Uterus (tissue), 4 donors: ENCODE measurements around the gene SEPTIN5. TPM values are rescaled to one million over a fixed set of nuclear protein-coding genes. Genes with fewer than 3 reads are reported as not detected.

Source experiments
- DNase-seq, 2 donors: peaks; one replicate each; pipeline ENCODE4 v3.0.0-alpha.2; 2019 to 2020
- H3K27ac ChIP-seq, 2 donors: fragments of 200-600 bp; sonication (generic); 1 replicate in 1 of 2; 2 replicates in 1 of 2; pipeline ENCODE4 v1.5.1; 2016 to 2018
- H3K27me3 ChIP-seq, 2 donors: fragments of 200-600 bp; sonication (generic); one replicate each; pipeline ENCODE4 v1.5.1; 2018 to 2019; ENCODE audit warnings: control low read depth in 1 of 2
- H3K36me3 ChIP-seq, 2 donors: fragments of 200-600 bp; sonication (generic); one replicate each; pipeline ENCODE4 v1.5.1; 2019; ENCODE audit warnings: control low read depth in 1 of 2
- H3K4me1 ChIP-seq, 2 donors: fragments of 200-600 bp; sonication (generic); one replicate each; pipeline ENCODE4 v1.5.1; 2018 to 2019; ENCODE audit warnings: control low read depth in 1 of 2
- H3K4me3 ChIP-seq, 2 donors: fragments of 200-600 bp; sonication (generic); 1 replicate in 1 of 2; 2 replicates in 1 of 2; pipeline ENCODE4 v1.5.1; 2018 to 2019; ENCODE audit warnings: mild to moderate bottlenecking in 1 of 2
- H3K9me3 ChIP-seq, 2 donors: fragments of 200-600 bp; sonication (generic); one replicate each; pipeline ENCODE4 v1.5.1; 2019; ENCODE audit warnings: control low read depth in 1 of 2
- POLR2A ChIP-seq, 2 donors: fragments of 450-650 bp; IDR thresholded peaks; one replicate each; pipeline ENCODE4 v1.6.1; 2016; ENCODE audit warnings: antibody characterized with exemption in 2 of 2, mild to moderate bottlenecking in 1 of 2, moderate library complexity in 1 of 2
- intact Hi-C: fragments of 100-400 bp; cut with DNase I; formaldehyde crosslinking; loops from one replicate; pipeline ENCODE4 v1.15.1; 2023; ENCODE audit warnings: low total_unique reads
- total RNA-seq, 4 donors: library from RNA; depleted of rRNA in 3 of 4; stranded (reverse); fragments of >200 nt in 3 of 4; gene quantifications; one replicate each; pipeline versions ENCODE4 v1.1.0 to v1.2.4, GENCODE V29; 2014 to 2023
- TF ChIP-seq, protein P1 (sequence below), 4 experiments: fragments of 200-600 bp in 2 of 4; fragments of 450-650 bp in 2 of 4; sonication (generic) in 2 of 4; IDR thresholded peaks; one replicate each; pipeline ENCODE4 v1.5.1; 2016 to 2019; ENCODE audit warnings: antibody characterized with exemption in 4 of 4, mild to moderate bottlenecking in 2 of 4, moderate library complexity in 1 of 4
- donor health status: DM: yes; HTN: yes; CAD: no.

Gene SEPTIN5
- total RNA-seq, 4 donors from 2014 or later = 9.4 to 67.6 (median 25.3) TPM

DNA sequence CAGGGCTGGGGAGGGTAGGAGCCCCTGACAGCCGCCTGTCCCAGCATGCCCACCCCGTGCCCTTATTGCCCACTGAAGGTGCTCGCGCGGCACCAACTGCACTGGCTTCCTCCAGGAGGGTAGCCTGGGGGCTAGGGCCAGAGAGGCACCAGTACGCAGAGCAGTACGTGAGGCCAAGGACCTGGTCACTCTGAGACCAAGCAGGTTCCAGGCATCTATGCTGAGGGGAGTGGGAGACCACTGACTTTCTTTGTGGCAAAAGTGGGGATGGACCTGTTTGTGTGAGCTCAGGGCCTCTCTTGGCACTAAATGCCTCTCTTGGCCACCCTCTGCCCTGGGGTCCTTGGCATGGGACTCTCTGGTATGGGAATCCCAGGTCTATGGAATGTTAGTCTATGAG, 19.9 kb downstream of the SEPTIN5 start:
- Histone ChIP-seq H3K9me3 (no peaks in the 10 kb centered on the region), H3K27me3 (no peaks in the 10 kb centered on the region), H3K27ac (no peak overlapping the region), H3K4me1 (no peaks in the 10 kb centered on the region), H3K36me3 (no peaks in the 10 kb centered on the region), H3K4me3 (no peak overlapping the region)
- intact Hi-C loops = no loop called here
- no peak for DNase-seq
- TF ChIP-seq, protein P1, sequence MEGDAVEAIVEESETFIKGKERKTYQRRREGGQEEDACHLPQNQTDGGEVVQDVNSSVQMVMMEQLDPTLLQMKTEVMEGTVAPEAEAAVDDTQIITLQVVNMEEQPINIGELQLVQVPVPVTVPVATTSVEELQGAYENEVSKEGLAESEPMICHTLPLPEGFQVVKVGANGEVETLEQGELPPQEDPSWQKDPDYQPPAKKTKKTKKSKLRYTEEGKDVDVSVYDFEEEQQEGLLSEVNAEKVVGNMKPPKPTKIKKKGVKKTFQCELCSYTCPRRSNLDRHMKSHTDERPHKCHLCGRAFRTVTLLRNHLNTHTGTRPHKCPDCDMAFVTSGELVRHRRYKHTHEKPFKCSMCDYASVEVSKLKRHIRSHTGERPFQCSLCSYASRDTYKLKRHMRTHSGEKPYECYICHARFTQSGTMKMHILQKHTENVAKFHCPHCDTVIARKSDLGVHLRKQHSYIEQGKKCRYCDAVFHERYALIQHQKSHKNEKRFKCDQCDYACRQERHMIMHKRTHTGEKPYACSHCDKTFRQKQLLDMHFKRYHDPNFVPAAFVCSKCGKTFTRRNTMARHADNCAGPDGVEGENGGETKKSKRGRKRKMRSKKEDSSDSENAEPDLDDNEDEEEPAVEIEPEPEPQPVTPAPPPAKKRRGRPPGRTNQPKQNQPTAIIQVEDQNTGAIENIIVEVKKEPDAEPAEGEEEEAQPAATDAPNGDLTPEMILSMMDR (IDR thresholded peaks at IDR 0.05) = no peak
- no peak for TF ChIP-seq POLR2A (IDR thresholded peaks at IDR 0.05)

DNA sequence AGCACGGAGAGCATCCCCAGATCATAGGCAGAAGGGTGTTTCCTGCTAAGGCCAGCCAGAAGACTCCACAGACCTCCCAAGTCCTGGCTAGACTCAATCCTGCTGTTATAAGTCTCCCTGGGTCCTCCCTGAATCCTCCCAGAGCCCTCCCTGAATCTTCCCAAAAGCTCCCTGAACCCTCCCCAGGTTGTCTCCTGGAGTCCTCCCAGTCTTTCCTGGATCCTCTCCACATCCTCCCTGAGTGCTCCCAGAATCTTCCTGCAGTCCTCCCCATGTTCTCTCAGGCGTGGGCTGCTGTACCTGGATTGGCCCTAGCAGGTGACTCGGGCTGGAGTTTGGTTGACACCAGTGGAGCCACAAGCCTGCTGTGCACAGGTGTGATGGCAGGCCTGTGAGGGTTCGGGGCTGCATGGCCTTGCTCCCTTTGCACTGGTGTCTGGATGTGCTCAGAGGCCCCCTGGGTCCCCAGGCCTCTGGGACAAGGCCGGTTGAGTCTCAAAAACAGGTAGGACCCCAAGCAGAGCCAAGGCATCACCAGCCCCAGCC, 20.6 kb downstream of the SEPTIN5 start:
- H3K36me3 ChIP-seq = no peaks in the 10 kb centered on the region
- no peak for DNase-seq
- H3K27me3 ChIP-seq = no peaks in the 10 kb centered on the region
- no peak overlapping the region for H3K4me3 ChIP-seq
- no peak overlapping the region for H3K27ac ChIP-seq
- no peaks in the 10 kb centered on the region for H3K9me3 ChIP-seq
- intact Hi-C loops = no loop called here
- no peaks in the 10 kb centered on the region for H3K4me1 ChIP-seq
- no peak for TF ChIP-seq POLR2A (IDR thresholded peaks at IDR 0.05)
- TF ChIP-seq, protein P1 (IDR thresholded peaks at IDR 0.05) = no peak

DNA sequence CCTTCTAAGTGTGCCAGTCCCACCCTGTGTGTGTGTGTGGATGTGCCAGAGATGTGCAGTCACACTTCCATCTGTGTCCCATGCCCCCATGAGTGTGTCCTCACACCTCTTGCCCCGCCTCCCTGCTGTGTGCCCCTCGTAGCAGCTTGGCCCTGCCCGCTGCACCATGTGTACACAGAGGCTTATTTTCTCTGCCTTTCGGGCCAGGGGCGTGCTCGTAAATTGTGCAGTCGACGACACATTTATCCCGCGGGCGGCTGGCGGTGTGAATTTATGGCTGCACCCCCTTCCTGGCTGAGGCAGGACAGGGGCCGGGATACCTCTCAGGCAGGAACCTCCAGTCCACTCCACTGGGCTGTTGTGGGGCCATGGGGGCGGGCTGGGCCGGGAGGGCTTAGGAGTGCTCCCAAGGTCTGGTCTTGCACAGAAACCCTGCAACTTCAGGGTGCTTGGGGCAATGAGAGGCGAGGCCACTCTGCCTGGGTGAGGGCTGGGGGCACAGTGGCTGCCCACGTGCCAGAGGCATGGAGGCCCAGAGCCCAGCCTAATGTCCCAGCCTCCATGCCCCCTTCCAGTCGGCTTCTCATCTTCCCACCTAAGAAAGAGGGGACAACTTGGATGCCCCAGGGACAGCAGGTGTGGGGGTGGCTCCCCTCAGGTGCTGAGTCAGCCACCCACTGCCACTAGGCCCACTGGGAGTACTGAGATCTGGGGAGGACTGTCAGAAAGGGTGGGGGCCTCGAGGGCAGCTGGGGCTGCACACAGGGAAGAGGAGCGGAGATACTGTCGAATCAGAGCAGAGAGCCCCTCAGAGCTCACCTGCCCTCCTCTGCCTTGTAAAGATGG, 21.6 kb downstream of the SEPTIN5 start:
- Histone ChIP-seq H3K4me3 (no peak overlapping the region), H3K27ac (no peak overlapping the region), H3K9me3 (no peaks in the 10 kb centered on the region), H3K27me3 (no peaks in the 10 kb centered on the region), H3K36me3 (no peaks in the 10 kb centered on the region), H3K4me1 (no peaks in the 10 kb centered on the region)
- DNase-seq = no peak
- intact Hi-C loops = no loop called here
- TF ChIP-seq POLR2A (IDR thresholded peaks at IDR 0.05) = no peak
- TF ChIP-seq, protein P1 (IDR thresholded peaks at IDR 0.05) = no peak

DNA sequence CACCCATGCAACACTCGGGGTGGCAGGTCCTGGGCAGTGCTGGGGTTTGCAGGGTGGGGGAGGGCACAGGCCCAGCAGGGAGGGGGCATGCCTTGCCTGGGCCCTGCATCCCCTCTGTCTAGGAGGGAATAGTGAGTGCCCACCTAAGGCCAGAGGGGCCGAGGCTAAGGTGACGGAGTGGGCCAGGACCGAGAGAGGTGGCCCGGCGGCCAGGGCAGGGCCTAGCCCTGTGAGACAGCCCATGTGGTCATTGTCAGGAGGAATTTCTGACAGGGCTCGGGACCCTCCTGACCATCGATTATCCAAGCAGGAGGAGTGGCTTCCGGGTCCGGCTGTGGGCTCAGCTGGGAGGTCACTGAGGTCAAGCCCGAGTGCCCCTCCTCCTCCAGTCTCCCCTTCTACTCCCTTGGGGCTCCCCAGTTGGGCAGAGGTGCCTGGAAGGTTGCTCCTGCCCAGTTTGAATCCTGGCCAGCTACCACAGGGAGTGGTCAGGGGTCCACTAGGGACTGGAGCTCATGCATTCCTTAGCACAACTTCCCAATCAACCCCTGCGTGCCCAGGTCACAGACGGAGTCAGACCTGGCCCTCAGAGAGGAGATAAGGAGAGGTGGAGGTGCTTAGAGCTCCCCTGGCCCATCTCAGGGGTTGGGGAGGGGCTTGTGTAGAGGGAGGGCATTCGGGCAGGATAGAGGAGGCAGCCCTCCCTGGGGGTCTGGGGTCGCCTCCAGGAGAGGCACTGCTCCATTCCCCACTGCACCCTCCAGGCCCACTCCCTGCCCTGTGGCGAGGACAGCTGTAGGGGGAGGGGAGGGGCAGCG, 23.8 kb downstream of the SEPTIN5 start:
- intact Hi-C loops = no loop called here
- Histone ChIP-seq H3K36me3 (no peaks in the 10 kb centered on the region), H3K27ac (no peak overlapping the region), H3K4me3 (no peak overlapping the region), H3K4me1 (no peaks in the 10 kb centered on the region), H3K9me3 (no peaks in the 10 kb centered on the region), H3K27me3 (no peaks in the 10 kb centered on the region)
- no peak for DNase-seq
- no peak for TF ChIP-seq POLR2A (IDR thresholded peaks at IDR 0.05)
- TF ChIP-seq, protein P1 (IDR thresholded peaks at IDR 0.05) = no peak
